Measurements from ENCODE around the gene ITGB2.
"Not testable (repeated sequence)": the region's sequence is repeated elsewhere in the genome, so short reads cannot be mapped to it uniquely, and the experiment has no call there.

Gene ITGB2

GRCh38 chr21:44912506-44913412 lies 7.9 kb downstream of the ITGB2 start:
- not testable (repeated sequence) for H3K27me3 Mint-ChIP-seq; H3K9me3 Mint-ChIP-seq; DNase-seq (ENCODE audit: low spot score in 2 of 2); ATAC-seq (replicated peaks; ENCODE audit: extremely low read depth, poor library complexity, severe bottlenecking)
- Mint-ChIP-seq H3K4me1 (peaks cover 82% of the 10 kb centered on the region), H3K36me3 (ENCODE audit: insufficient read depth) (peaks cover 49% of the 10 kb centered on the region), H3K4me3 (peak overlapping the region; percentile 93), H3K27ac (ENCODE audit: low read depth) (peak overlapping the region; percentile 90)

GRCh38 chr21:44912158-44912473 lies 8.6 kb downstream of the ITGB2 start:
- Mint-ChIP-seq H3K4me1 (peaks cover 76% of the 10 kb centered on the region), H3K27me3 (no peaks in the 10 kb centered on the region), H3K4me3 (peak overlapping the region; percentile 73), H3K27ac (ENCODE audit: low read depth) (peak overlapping the region; percentile 90), H3K36me3 (ENCODE audit: insufficient read depth) (peaks cover 44% of the 10 kb centered on the region), H3K9me3 (no peaks in the 10 kb centered on the region)
- DNase-seq (ENCODE audit: low spot score in 2 of 2) (no peak), ATAC-seq (replicated peaks; ENCODE audit: extremely low read depth, poor library complexity, severe bottlenecking) (no peak)

DNA sequence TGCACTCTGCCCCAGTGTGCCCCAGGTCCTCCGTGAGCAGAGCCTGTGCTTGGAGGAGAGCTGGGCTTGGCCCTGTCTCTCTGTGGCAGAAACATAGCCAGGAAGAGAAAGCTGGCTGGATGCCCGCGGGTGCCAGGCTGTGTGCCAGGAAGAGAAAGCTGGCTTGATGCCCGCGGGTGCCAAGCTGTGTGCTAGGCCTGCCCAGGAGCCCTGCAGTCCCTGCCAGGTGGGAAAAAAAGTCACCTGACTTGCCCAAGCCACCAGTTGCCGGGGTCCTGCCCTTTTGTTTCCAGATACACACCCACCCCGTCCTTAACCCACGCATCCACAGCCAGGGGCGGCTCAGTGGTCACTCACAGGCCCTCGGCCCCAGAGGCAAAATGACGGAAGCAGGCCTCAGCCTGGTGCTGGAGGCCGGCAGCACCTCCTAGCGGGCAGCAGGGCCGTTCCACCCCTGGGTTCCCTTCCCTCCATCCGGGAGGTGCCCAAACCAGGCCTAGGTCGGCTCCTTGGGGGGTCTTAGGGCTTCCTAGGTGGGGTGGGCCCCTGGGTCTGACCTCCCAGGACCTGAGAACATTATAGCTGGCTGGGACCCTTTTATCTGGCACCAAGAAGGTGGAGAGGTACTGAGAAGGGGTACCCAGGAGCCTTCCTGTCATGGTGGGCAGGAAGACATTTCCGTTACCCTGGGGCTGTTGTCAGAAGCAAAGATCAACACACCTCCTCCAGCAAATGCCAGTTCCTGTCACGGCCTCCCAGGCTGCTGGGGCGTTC lies 9.1 kb downstream of the ITGB2 start:
- peak overlapping the region; percentile 90 for H3K27ac Mint-ChIP-seq (ENCODE audit: low read depth)
- H3K27me3 Mint-ChIP-seq, result no peaks in the 10 kb centered on the region
- peaks cover 70% of the 10 kb centered on the region for H3K4me1 Mint-ChIP-seq
- H3K9me3 Mint-ChIP-seq, result no peaks in the 10 kb centered on the region
- peaks cover 40% of the 10 kb centered on the region for H3K36me3 Mint-ChIP-seq (ENCODE audit: insufficient read depth)
- peak; percentile 75 for ATAC-seq (replicated peaks; ENCODE audit: extremely low read depth, poor library complexity, severe bottlenecking)
- DNase-seq (ENCODE audit: low spot score in 2 of 2), result peak; percentile 38 to 59
- peak overlapping the region; percentile 73 for H3K4me3 Mint-ChIP-seq

- no peaks in the 10 kb centered on the region for H3K27me3 Mint-ChIP-seq
- peaks cover 41% of the 10 kb centered on the region for H3K36me3 Mint-ChIP-seq (ENCODE audit: insufficient read depth)
- peak overlapping the region; percentile 73 for H3K4me3 Mint-ChIP-seq
- H3K4me1 Mint-ChIP-seq, result peaks cover 65% of the 10 kb centered on the region
- no peak for DNase-seq (ENCODE audit: low spot score in 2 of 2)
- no peak for ATAC-seq (replicated peaks; ENCODE audit: extremely low read depth, poor library complexity, severe bottlenecking)
- H3K9me3 Mint-ChIP-seq, result no peaks in the 10 kb centered on the region
- peak overlapping the region; percentile 90 for H3K27ac Mint-ChIP-seq (ENCODE audit: low read depth)
These were observed 9.7 kb downstream of the ITGB2 start for GRCh38 chr21:44911068-44911383.

GRCh38 chr21:44910229-44911067 lies 10.3 kb downstream of the ITGB2 start:
- Mint-ChIP-seq H3K27me3 (no peaks in the 10 kb centered on the region), H3K9me3 (no peaks in the 10 kb centered on the region), H3K4me1 (peaks cover 62% of the 10 kb centered on the region), H3K4me3 (peak overlapping the region; percentile 73), H3K27ac (ENCODE audit: low read depth) (peak overlapping the region; percentile 90), H3K36me3 (ENCODE audit: insufficient read depth) (peaks cover 41% of the 10 kb centered on the region)
- DNase-seq (ENCODE audit: low spot score in 2 of 2), result no peak
- ATAC-seq (replicated peaks; ENCODE audit: extremely low read depth, poor library complexity, severe bottlenecking), result no peak

- Mint-ChIP-seq H3K27ac (ENCODE audit: low read depth) (no peak overlapping the region), H3K4me1 (peaks cover 55% of the 10 kb centered on the region), H3K9me3 (no peaks in the 10 kb centered on the region), H3K27me3 (no peaks in the 10 kb centered on the region), H3K4me3 (peak overlapping the region; percentile 38), H3K36me3 (ENCODE audit: insufficient read depth) (peaks cover 42% of the 10 kb centered on the region)
- DNase-seq (ENCODE audit: low spot score in 2 of 2), result no peak
- no peak for ATAC-seq (replicated peaks; ENCODE audit: extremely low read depth, poor library complexity, severe bottlenecking)
These were observed 11.0 kb downstream of the ITGB2 start for GRCh38 chr21:44909719-44910118.

DNA sequence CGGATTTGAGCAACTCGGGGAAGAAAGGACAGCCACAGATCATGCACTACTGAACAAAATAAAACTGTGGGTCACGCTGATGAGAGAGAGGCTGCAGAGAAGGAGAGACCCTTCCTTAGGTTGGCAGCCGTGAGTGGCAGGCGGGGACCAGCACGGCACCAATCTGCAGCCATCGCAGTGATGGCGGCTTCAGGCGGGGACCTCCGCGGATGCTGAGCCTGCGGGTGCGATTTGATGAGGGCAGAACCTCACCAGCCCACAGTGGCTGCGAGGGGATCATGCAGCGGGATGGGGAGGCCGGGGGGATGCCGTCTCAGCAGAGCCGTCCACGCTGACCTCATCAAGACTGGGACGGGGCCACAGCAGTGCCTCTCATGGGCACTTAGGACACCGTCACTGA lies 11.8 kb downstream of the ITGB2 start:
- H3K4me1 Mint-ChIP-seq, result peaks cover 54% of the 10 kb centered on the region
- peak overlapping the region; percentile 38 for H3K4me3 Mint-ChIP-seq
- no peaks in the 10 kb centered on the region for H3K27me3 Mint-ChIP-seq
- DNase-seq (ENCODE audit: low spot score in 2 of 2), result no peak
- H3K9me3 Mint-ChIP-seq, result no peaks in the 10 kb centered on the region
- ATAC-seq (replicated peaks; ENCODE audit: extremely low read depth, poor library complexity, severe bottlenecking), result no peak
- H3K36me3 Mint-ChIP-seq (ENCODE audit: insufficient read depth), result peaks cover 43% of the 10 kb centered on the region
- no peak overlapping the region for H3K27ac Mint-ChIP-seq (ENCODE audit: low read depth)

DNA sequence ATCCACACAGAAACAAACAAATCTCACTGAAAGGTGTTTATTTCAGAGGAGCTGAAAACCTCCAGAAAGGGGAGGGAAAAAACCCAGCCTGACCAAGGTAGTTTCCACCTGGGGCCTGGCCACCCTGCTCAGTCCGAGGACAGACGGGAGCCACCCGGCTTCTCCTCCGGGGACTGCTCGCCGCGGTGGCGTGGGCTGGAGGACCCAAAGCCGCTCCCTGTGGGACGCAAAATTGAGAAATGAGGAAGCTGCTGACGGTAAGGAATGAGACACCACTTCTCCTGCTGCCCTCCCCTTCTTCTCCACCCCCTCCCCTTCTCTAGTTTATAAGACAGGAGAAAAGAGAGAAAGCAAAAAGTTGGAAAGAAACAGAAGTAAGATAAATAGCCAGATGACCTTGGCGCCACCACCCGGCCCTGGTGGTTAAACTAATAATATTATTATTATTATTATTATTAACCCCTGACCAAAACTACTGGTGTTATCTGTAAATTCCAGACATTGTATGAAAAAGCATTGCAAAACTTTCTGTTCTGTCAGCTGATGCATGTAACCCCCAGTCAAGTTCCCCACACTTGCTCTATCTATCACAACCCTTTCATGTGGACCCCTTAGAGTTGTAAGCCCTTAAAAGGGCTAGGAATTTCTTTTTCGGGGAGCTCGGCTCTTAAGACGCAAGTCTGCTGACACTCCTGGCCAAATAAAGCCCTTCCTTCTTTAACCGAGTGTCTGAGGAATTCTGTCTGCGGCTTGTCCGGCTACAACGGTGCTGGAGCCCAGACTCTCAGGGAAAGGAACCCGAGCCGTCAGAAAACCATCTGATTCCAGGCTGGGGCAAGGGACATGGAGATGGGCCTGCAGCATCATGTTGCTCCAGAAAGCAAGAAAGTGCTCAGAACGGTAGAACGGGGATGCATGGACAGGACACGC lies 12.5 kb downstream of the ITGB2 start:
- Mint-ChIP-seq H3K4me1 (peaks cover 48% of the 10 kb centered on the region), H3K27ac (ENCODE audit: low read depth) (no peak overlapping the region)
- ATAC-seq (replicated peaks; ENCODE audit: extremely low read depth, poor library complexity, severe bottlenecking), result no peak

GRCh38 chr21:44907225-44907965 lies 13.3 kb downstream of the ITGB2 start:
- H3K36me3 Mint-ChIP-seq (ENCODE audit: insufficient read depth), result peaks cover 48% of the 10 kb centered on the region
- peaks cover 51% of the 10 kb centered on the region for H3K4me1 Mint-ChIP-seq
- no peak overlapping the region for H3K4me3 Mint-ChIP-seq
- H3K9me3 Mint-ChIP-seq, result no peaks in the 10 kb centered on the region
- no peaks in the 10 kb centered on the region for H3K27me3 Mint-ChIP-seq
- no peak for DNase-seq (ENCODE audit: low spot score in 2 of 2)
- no peak for ATAC-seq (replicated peaks; ENCODE audit: extremely low read depth, poor library complexity, severe bottlenecking)
- H3K27ac Mint-ChIP-seq (ENCODE audit: low read depth), result no peak overlapping the region

More for the DNA sequence above, 12.5 kb downstream of the ITGB2 start:
- Mint-ChIP-seq H3K36me3 (ENCODE audit: insufficient read depth) (peaks cover 43% of the 10 kb centered on the region), H3K27me3 (no peaks in the 10 kb centered on the region), H3K9me3 (no peaks in the 10 kb centered on the region), H3K4me3 (no peak overlapping the region)
- DNase-seq (ENCODE audit: low spot score in 2 of 2), result no peak

DNA sequence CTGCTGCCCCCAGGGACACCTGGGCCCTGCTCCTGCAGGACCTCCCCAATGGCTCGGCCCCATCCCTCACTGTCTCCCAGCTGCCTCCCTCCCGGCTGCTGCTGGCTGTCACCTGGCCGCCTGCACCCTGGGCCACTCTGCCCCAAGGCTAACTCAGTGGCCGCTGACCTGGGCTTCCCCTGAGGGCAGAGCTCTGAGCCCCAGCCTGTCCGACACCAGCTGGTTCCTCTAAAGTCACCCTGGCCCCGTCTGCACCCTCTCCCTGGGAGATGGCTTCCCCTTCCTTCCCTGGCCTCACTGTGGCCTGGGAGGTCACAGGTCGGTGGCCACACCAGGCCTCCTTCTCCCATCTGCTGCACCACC lies 15.0 kb downstream of the ITGB2 start:
- Mint-ChIP-seq H3K4me3 (no peak overlapping the region), H3K36me3 (ENCODE audit: insufficient read depth) (peaks cover 53% of the 10 kb centered on the region), H3K4me1 (peaks cover 39% of the 10 kb centered on the region), H3K27me3 (no peaks in the 10 kb centered on the region), H3K27ac (ENCODE audit: low read depth) (peak overlapping the region; percentile 13), H3K9me3 (no peaks in the 10 kb centered on the region)
- DNase-seq (ENCODE audit: low spot score in 2 of 2), result no peak
- no peak for ATAC-seq (replicated peaks; ENCODE audit: extremely low read depth, poor library complexity, severe bottlenecking)

DNA sequence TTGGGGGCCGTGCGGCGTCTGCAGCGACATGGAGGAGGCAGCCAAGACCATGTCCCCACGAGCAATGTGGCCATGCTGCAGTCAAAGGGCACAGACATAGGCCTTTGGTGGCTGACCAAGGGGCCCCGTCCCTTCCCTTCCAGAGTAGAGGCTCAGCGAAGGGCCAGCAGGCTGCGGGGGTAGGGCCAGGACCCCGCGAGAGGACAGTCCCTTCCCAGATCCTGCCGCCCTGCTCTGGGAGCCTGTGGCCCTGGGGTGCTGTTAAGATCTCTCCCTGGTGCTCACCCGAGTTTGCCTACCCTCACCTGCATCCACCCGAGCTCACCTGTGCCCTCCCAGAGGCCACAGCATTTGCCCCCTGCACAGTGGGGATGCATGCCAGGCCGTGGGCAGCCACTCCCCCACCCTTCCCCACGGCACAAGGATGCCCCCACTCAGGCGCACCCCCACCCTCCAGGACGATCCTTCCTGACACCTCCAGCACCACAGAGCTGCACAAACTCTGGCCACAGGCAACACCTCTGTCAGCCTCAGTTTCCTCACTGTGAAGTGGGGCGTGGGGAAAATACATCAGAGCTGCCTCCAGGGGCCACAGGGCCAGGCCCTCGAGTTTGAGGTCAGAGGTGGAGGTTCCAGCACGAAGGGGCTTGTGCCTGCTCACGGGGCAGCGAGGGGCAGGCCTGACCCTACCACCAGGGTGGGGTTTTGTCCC lies 15.5 kb downstream of the ITGB2 start:
- DNase-seq (ENCODE audit: low spot score in 2 of 2), result no peak
- H3K36me3 Mint-ChIP-seq (ENCODE audit: insufficient read depth), result peaks cover 53% of the 10 kb centered on the region
- peak overlapping the region; percentile 13 for H3K27ac Mint-ChIP-seq (ENCODE audit: low read depth)
- H3K4me3 Mint-ChIP-seq, result no peak overlapping the region
- H3K4me1 Mint-ChIP-seq, result peaks cover 36% of the 10 kb centered on the region
- ATAC-seq (replicated peaks; ENCODE audit: extremely low read depth, poor library complexity, severe bottlenecking), result no peak
- no peaks in the 10 kb centered on the region for H3K27me3 Mint-ChIP-seq
- no peaks in the 10 kb centered on the region for H3K9me3 Mint-ChIP-seq

Data from central memory CD8-positive, alpha-beta T cell (primary cell).